GM18511 (cell line): Measurements from ENCODE around the gene ARSJ.
"Not testable (repeated sequence)": the region's sequence is repeated elsewhere in the genome, so short reads cannot be mapped to it uniquely, and the experiment has no call there.

Experiments used
- ATAC-seq: cut with Tn5 transposase; IDR thresholded peaks from one replicate; pipeline ENCODE4 v1.9.1; 2021; ENCODE audit warnings: mild to moderate bottlenecking, moderate library complexity; ENCODE audit not compliant: unreplicated experiment

ARSJ gene

GRCh38 chr4:113979148-113979904 lies at the start of gene ARSJ:
ARSJ (minus strand) TSS chr4:113979647; CDS start chr4:113978834, 813 bp downstream.
- no peak for ATAC-seq

GRCh38 chr4:114028071-114028470 lies 48.6 kb upstream of the ARSJ start:
- ATAC-seq = no peak

GRCh38 chr4:114027596-114027995 lies 48.1 kb upstream of the ARSJ start:
- ATAC-seq = no peak

GRCh38 chr4:114026447-114026846 lies 47.0 kb upstream of the ARSJ start:
- ATAC-seq = no peak

- ATAC-seq = peak; percentile 92
Observed at GRCh38 chr4:114025176-114025777, 45.8 kb upstream of the ARSJ start.

- ATAC-seq = no peak
Observed at GRCh38 chr4:114021451-114021850, 42.0 kb upstream of the ARSJ start.

GRCh38 chr4:114019969-114020358 lies 40.5 kb upstream of the ARSJ start:
- no peak for ATAC-seq

- ATAC-seq = no peak
Observed at GRCh38 chr4:114019276-114019968, 40.0 kb upstream of the ARSJ start.

GRCh38 chr4:114017120-114017917 lies 37.9 kb upstream of the ARSJ start:
- ATAC-seq = no peak

GRCh38 chr4:114015444-114015899 lies 36.0 kb upstream of the ARSJ start:
- ATAC-seq = no peak

GRCh38 chr4:114013201-114013600 lies 33.8 kb upstream of the ARSJ start:
- ATAC-seq = not testable (repeated sequence)

- ATAC-seq = no peak
Observed at GRCh38 chr4:114012749-114013148, 33.3 kb upstream of the ARSJ start.

GRCh38 chr4:114005569-114006442 lies 26.4 kb upstream of the ARSJ start:
- ATAC-seq = no peak

GRCh38 chr4:114004483-114005226 lies 25.2 kb upstream of the ARSJ start:
- ATAC-seq = not testable (repeated sequence)

GRCh38 chr4:113998531-113998930 lies 19.1 kb upstream of the ARSJ start:
- ATAC-seq = no peak

- no peak for ATAC-seq
Observed at GRCh38 chr4:113998079-113998478, 18.6 kb upstream of the ARSJ start.

GRCh38 chr4:113997206-113997605 lies 17.8 kb upstream of the ARSJ start:
- no peak for ATAC-seq

GRCh38 chr4:113996599-113997177 lies 17.2 kb upstream of the ARSJ start:
- ATAC-seq = no peak

GRCh38 chr4:113993887-113994286 lies 14.4 kb upstream of the ARSJ start:
- no peak for ATAC-seq
